Esophagus muscularis mucosa (tissue), 3 donors: ENCODE measurements around the gene PLXDC2.

Experiments used
- EP300 ChIP-seq: sonication (generic); formaldehyde crosslinking; IDR thresholded peaks from one replicate; pipeline ENCODE4 v1.6.1; 2017; ENCODE audit warnings: antibody characterized with exemption
- TF ChIP-seq, protein P1 (sequence below), 3 experiments: fragments of 200-600 bp in 2 of 3; fragments of 450-650 bp in 1 of 3; sonication (generic) in 2 of 3; IDR thresholded peaks; one replicate each; pipeline ENCODE4 v1.5.1; 2017 to 2019; ENCODE audit warnings: antibody characterized with exemption in 3 of 3, mild to moderate bottlenecking in 2 of 3, moderate library complexity in 1 of 3

DNA sequence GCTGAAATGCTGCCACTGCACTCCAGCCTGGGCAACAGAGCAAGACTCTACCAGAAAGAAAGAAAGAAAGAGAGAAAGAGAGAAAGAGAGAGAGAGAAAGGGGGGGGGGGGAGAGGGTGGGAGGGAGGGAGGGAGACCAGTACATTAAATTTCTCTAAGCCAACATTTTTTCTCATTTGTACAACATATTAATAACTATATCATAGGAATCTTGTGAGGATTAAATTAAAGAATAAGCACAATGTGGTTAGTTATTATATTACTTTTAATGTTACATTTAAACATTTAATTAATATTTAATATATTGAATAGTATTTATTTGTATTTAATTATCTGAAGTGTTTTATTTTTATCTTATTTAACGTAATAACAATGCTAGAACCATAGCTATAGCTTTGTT lies 53.1 kb downstream of the PLXDC2 start:
- TF ChIP-seq EP300 = no peak
- TF ChIP-seq, protein P1, sequence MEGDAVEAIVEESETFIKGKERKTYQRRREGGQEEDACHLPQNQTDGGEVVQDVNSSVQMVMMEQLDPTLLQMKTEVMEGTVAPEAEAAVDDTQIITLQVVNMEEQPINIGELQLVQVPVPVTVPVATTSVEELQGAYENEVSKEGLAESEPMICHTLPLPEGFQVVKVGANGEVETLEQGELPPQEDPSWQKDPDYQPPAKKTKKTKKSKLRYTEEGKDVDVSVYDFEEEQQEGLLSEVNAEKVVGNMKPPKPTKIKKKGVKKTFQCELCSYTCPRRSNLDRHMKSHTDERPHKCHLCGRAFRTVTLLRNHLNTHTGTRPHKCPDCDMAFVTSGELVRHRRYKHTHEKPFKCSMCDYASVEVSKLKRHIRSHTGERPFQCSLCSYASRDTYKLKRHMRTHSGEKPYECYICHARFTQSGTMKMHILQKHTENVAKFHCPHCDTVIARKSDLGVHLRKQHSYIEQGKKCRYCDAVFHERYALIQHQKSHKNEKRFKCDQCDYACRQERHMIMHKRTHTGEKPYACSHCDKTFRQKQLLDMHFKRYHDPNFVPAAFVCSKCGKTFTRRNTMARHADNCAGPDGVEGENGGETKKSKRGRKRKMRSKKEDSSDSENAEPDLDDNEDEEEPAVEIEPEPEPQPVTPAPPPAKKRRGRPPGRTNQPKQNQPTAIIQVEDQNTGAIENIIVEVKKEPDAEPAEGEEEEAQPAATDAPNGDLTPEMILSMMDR (IDR thresholded peaks at IDR 0.05) = no peak
